NAMALWA (cell line): ENCODE measurements around the gene DHX15.
A peak's percentile ranks its signal among the peaks of the same experiment; 100 is the strongest.
"Not testable (repeated sequence)": the region's sequence is repeated elsewhere in the genome, so short reads cannot be mapped to it uniquely, and the experiment has no call there.

ENCODE experiments used
- DNase-seq: peaks from one replicate; pipeline ENCODE4 v3.0.0-alpha.2; 2015; ENCODE audit warnings: low spot score

DHX15 gene

DNA sequence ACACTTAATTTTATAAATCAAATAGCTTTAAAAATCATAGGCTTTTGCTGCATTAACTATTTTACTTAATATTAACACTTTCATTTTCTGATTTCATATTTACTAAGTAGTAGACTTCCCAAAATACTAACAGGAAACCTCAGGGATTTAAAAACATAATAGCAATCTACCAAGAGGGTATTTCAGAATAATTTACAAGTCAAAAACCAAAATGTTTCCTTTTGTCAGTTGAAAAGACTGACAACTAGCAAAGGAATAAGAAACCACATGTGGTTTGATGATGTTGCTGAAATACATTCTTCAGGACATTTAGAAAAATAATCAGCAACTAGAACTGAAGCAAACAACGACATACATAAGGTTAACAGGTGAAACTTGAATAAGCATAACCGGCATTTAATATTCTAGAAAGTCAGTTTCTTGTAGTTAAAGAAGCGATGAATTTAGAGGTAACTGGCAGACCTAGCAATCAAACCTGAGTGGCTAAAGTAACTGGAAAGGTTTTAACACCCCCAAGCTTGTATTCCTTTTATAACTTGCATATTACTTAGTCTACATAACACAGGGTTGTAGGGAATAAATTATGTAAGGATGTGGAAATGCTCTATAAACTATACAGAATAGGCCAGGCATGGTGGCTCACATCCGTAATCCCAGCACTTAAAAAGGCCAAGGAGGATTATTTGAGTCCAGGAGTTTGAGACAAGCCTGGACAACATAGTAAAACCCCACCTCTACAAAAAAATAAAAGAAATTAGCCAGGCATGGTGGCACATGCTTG, 40.0 kb downstream of the DHX15 start:
- no peak for DNase-seq

DNA sequence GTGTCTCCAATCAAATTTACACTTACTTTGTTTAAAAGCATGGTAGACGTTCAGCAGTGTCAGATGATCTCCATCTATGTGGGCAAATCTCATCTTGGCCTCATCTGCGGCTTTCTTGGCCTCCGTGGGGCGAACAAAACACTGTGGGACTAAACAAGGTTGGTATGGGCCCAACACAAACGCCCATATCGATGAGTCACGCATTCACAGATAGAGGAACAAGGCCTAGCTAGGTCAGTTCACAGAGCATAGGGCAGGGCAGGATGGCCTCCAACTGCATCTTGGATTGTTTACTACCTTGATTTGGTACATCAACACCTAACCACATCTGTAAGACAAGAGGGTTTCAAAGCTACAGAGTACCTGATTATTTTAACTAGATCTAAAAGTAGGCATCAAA, 47.3 kb downstream of the DHX15 start:
- DNase-seq, result no peak

DNA sequence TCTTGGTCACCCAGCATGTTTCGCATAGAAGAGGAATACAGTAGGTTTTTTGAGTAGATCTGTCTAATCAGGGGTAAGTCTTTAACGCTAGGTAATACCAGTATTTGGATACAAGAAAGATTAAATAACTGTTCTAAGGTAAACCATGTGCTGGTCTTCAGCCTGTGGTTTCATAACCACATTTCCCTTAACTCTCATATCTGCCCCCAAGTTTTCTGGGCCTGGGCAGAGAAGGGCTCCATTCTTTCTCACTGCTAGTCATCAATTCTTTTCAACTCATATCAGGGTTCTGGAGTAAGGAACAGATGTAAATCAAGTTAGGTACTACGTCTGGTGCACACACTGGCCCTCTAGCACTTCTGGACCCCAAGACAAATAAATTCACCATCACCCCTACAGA, 49.0 kb downstream of the DHX15 start:
- no peak for DNase-seq

DNA sequence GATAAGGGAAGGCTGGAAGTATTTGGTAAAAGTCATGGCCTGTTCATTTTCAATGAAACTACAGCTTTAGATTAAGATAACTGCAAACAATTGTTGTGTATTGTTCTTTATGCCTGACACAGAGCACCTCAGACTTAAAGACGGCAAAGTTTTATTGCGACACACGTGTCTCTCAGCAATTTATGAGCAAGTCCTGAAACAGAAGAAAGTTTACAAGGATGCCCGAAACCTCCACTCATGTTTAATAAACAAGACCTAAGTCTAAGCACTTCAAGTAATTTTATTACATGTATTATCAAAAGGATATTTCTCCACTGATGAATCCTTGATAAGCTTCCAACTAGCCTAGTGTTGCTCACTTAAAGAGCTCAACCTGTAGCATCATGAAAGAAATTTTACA, 51.0 kb downstream of the DHX15 start:
- no peak for DNase-seq

DNA sequence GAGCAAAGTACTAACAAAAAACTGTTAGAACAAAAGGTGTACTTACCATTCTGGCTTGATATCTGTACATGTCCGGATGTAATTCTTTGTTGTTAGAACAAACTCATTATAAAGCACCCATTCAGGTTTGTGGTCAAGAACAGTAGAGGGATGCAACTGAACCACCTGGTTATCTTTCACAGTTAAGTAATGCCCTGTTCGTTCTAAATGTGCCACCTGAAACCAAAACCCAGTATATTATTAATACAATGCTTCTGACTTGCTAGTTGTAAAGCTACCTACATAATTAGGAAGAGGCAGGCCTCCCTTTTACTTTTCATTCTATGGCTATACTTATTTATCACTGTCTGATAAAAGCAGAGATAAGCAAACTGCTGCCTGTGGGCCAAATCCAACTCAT, 54.8 kb downstream of the DHX15 start:
- DNase-seq, result no peak

DNA sequence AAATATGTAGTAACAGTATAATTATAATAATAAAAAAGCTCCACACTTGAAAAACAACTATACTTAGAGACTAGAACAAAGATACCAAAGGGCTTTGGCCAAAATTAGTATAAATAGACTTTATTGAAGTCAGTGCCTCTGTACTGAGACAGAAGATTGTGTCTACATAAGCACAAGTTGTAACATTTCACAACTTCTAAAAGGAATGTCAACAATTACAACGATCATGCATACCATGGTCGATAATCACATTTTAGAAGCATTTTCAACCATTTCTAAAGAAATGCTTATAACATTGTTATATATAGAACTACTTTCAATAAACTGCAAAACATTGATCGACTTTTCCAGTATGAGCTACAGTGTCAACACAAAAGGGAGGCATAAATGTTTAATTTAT, 57.0 kb downstream of the DHX15 start:
- no peak for DNase-seq

DNA sequence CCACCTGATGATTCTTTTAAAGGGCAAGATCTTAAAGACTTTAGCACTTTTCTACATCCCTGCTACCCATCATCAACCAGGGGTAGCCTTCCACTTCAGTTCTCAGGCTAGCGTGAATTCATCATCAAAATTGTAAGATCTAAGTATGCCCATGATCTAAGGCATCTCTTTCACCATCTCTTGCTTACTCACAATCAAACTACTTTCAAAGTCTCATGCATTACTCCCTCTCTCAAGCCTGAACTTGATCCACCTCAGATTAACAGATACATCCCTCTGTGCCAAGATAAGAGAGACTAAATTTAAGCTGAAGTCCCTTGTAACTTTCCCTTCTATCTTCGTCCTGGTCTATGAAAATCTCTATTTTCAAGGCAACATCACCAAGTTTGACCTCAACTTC, 62.8 kb downstream of the DHX15 start:
- no peak for DNase-seq

DNA sequence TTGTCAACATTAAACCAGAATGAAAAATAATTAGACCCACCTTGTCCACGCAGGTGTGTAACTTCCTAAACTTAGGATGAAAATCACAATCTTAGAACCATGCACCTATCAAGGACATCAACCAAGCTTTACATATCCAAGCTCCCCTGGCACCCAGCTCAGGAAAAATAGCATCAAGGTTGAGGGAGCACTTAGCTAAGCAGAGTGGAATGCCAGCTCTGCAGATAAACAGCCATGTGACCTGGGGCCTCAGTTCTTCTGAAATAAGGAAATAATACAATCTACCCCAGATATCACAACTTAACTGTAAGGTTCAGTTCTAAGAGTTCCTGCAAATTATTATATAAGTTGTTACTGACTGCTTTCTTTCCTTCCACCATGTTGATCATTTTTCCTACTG, 64.7 kb downstream of the DHX15 start:
- DNase-seq, result no peak

DNA sequence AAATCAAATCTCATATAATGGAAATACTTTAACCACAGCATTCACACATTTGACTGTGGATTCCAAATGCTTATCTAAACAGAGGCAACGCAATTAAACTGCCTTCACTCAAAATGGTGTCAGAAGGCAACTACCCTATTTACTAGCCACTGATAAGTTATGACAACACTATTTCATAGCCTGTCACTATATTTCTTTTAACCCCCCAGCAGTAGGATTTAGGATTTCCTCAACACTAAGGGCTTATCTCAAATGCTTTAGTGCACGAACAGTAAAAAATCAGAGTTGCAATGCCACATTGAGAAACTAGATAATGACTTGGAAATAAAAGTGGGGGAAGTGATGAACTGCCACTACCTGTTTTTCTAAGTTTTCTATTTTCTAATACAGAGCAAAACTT, 66.7 kb downstream of the DHX15 start:
- no peak for DNase-seq

DNA sequence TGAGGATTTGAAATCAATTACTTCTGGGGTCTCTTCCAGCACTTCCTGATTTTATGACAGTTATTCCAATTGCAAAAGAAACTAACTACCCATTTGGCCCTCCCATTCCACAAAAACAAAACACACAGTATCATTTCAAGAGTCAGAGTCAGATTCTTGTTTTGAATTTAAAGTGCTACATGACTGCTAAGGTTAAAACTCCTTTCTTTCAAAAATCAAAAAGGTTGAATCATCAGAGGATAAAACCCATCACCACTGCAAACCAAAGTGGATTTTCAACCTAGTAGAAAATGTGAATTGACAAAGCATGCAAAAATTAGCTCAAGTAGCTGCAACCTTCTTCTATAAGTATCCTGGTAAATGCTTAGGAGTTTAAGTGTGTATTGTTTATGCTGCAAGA, 67.4 kb downstream of the DHX15 start:
- DNase-seq, result no peak

DNA sequence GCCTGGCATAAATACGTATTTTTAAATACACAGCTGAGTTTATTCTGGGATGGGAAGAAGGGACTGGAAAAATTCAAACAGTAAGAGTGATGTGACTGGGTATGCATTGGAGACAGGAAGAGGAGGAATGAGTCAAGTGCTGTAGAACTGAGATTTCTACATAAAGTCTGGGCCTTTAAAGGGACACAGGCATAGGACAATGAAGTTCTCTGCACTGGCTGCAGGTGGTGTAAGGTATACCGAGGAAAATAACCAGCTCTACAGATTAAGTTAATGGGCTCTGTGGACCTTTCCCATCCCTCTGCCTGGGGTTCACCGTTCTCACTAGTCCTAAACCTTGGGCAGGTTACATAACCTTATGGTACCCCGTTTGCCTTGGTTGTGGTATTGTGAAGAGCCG, 68.7 kb downstream of the DHX15 start:
- DNase-seq, result no peak

DNA sequence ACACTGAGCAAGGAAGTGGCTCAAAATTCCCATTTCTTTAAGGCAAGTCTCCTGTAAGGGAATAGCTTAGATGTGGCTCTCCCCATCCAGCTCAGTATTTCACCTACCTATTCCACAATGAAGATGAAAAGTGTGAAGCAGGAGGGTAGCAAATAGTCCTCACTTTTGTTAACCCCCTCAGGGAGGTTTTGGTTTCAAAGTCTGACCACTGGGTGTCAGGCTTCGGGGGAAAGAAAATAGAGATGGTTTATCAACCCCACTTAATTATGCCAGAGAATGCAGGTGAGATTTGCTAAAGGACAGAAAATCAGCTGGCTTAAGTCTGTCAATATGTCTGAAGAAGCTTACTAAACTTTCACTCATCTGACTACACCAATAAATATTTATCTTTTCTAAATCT, 69.5 kb downstream of the DHX15 start:
- peak; percentile 45 for DNase-seq

DNA sequence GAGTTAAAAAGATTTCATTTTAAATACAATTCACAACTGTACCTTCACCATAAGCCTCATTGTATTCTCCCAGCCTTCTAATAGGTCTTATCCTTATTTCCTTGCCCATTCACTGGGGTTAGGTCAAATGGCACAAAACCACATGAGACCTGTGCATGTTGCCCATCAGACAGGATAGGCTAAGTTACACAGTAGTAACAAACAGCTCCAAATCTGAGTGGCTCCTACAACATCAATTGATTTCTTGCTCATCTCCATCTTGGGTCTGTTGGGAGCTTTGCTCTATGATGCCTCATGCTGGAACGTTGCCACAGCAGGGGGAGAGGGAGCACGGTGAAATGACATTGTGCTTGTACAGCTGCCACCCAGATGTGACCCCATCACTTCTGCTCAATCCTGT, 70.6 kb downstream of the DHX15 start:
- DNase-seq, result no peak

DNA sequence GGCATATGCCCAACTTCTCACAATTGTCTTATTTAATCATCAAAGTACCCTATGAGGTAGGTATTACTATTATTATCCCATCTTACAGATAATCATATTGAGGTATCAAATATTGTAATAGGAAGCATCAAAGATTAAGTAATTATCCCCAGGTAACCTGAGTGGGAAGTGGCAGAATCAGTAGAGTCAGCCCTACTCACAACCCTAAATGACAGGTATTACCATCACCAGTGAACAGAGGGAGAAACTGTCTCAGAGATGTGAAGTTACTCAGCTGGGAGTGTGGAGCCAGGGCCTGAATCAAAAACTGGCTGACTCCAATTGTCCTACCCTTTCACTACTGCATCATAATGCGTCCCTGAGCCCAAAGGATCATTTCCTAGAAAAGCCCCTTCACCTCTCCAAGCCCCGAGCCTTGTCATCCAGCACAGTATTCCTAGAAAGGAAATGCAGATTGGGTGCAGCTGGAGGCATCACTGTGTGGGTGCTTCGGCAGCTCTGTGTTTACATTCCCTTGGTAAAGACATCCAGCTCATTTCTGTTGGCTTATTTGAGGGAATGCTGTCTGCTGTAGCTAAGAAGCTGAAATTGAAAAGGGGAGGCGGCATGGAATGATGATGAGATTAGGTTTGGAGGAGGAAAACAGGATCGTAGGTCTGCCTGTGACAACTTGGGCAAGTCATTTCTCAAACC, 72.8 kb downstream of the DHX15 start:
- DNase-seq, result no peak

DNA sequence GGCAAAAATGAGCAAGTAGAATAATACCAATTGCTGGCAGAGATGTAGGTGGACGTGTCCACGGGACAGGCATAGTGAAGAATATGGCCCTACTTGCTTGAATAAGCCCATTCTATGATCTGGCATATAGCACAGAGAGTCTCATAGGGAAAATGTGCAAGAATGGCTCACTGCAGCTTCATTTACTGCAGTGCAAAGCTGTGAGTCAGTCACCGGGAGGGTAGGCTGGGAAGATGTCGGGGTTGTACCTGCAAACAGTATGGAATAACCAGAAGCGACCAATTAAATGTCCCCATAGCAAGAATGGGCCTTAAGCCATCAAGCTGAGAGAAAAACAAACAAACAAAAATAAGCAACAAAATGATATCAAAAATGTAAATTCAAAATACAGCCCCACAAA, 74.3 kb downstream of the DHX15 start:
- DNase-seq, result no peak

DNA sequence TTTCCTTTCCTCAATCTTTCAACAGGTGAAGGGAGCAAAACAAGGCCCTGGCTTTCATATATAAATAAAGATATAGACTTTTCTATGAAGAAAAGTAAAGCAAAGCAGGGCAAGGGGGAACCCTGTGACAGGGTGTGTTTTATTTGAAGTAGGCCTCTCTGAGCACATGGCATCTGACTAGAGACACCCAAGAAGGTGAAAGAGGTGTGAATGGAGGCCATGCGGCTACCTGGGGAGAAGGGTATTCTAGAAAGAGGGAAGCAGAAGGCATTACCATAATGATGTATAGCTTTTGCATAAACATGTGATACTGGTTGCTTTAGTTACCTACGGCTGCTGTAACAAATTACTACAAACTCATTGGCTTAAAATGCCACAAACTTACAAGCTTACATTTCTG, 75.8 kb downstream of the DHX15 start:
- no peak for DNase-seq

DNA sequence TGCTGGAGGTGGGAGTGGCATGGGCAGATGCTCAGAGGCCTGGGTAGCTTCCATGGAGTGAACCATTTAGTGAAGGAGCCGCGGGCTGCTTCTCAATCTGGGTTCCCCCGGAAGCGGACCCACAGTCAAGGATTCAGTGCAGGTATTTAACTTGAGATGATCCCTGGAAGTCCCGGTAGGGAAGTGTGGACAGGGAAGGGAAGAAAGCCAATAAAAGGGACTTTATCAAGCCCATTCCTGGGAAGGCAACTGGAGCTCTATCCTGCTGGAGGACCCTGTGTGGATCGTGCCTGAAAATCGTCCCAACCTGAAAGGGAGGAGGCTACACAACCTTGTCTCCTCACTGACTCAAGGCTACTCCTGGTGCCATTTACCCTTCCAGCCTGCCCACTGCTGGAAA, 76.9 kb downstream of the DHX15 start:
- DNase-seq, result no peak

DNA sequence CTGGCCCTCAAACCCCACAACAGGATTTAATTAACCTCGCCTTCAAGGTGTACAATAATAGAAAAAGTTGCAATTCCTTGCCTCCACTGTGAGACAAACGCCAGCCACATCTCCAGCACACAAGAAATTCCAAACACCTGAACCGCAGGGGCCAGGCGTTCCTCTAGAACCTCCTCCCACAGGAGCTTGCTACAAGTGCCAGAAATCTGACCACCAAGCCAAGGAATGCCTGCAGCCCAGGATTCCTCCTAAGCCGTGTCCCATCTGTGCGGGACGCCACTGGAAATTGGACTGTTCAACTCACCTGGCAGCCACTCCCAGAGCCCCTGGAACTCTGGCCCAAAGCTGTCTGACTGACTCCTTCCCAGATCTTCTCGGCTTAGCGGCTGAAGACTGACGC, 81.3 kb downstream of the DHX15 start:
- DNase-seq, result not testable (repeated sequence)

DNA sequence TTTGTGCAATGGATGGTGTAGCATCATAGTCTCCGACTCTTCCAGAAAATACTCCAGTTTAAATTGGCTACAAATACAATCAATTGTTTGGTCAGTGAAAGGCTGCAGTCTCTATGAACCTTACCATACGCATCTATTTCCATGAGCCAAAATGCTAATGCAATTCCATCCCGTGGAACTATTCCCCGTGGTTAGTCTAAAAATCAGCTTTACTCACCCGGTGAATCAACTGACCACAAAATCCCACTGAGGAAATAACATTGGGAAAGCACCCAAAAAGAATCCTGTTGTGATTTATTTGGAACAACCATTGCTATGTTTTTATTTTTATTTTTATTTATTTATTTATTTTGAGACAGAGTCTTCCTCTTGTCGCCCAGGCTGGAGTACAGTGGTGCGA, 87.1 kb downstream of the DHX15 start:
- DNase-seq, result no peak

DNA sequence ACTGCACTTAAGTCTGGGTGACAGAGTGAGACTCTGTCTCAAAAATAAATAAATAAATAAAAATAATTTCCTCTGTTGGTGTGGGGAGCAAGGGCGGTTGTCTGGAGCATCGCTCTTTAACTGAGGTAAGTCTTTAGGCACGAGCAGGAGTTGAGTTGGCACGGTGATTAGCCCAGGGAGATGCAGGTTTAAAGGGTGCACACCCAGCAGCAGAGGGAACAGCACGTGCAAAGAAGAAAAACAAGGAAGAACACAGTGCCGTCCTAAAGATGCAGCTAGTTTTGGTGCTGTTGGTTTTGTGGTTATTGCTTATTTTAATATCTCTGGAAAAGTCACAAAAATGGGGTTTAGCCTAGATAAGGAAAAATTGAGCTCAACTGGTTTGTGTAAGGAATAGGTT, 87.8 kb downstream of the DHX15 start:
- DNase-seq, result no peak

DNA sequence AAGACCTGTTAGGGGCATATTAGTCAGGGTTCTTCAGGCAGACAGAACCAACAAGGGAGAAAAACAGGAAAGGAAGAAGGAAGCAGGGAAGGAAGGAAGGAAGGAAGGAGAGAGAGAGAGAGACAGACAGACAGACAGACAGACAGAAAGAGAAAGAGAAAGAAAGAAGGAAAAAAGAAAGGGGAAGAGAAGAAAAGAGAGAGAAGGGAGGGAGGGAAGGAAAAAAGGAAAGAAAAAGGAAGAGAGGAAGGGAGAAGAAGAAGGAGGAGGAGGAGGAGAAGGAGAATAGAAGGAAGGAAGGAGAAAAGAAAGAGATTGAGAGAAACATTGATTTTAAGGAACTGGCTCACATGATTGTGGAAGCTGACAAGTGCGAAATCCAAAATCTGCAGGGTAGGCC, 89.0 kb downstream of the DHX15 start:
- DNase-seq, result no peak

DNA sequence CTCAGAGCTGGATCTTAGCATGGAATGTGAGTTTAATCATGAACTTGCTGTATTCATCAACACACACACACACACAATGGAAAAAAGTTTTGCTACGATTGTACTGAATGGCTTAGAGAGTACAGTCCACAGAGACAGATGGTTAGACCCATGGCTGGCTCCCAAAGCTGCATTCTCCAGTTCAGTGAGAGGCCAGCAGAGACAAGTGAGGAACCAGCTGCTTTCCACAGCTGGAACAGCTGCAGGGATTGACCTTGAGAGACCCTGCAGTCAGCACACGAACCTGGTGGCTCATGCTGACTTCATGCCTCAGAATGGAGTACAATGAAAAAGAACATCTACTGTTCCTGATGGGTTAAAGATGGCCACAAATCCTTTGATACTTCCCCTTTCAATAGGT, 94.5 kb downstream of the DHX15 start:
- DNase-seq, result no peak

DNA sequence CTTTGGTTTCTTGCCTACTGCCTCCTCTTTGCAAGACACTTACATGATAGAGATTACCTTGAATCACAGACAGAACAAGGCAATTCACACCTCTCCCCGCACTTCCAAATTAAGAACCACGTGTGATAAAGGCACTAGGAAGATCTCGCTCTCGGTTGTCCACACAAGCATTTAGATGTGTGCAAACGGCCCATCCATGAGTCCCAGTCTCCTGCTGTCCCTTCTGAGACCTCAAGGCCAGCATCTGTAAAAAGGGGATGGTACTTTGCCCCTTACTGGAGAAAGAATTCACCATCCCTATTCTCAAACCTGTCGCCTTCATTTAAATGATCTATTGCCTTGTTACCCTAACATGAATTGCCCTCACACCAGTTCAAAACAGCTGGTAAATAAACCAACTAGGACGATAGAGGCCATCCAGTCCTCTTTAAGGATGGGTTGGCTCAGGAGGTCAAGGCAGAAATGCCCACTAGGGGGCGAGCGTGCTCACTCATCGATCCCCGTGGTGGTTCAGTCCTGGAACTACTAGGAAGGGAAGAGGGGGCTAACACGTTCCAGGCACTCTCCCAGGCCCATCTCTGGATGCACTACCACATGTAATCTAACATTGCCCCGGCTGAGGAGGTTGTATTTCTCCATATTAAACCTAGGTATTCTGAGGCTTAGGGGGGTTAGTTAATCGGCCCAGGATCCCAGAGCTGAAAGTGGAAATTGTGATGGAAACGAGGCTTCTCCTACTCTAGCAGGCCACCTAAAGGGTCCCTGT, 95.8 kb downstream of the DHX15 start:
- peak; percentile 66 for DNase-seq
